GM18951 (cell line): ENCODE data around the gene AUH.

Experiments used
- POLR2A ChIP-seq: IDR thresholded peaks from 4 replicates; pipeline ENCODE4 v1.6.1; 2011; ENCODE audit warnings: mild to moderate bottlenecking; ENCODE audit not compliant: insufficient read length, insufficient read depth; ENCODE audit errors: extremely low read depth
- in situ Hi-C: fragments of 300-500 bp; cut with MboI; formaldehyde crosslinking; loops from one replicate; pipeline ENCODE4 v1.12.0; 2022; ENCODE audit warnings: low sequenced_read_pairs, mixed read lengths, inconsistent platforms; ENCODE audit not compliant: unreplicated experiment

Gene AUH

GRCh38 chr9:91178281-91179236 is 183.2 kb downstream of the AUH start:
- in situ Hi-C loops, result no loop called here
- no peak for TF ChIP-seq POLR2A

- in situ Hi-C loops, result no loop called here
- TF ChIP-seq POLR2A, result no peak
These were observed 183.9 kb downstream of the AUH start for GRCh38 chr9:91177661-91178280.

GRCh38 chr9:91177081-91177480 is 184.6 kb downstream of the AUH start:
- in situ Hi-C loops, result no loop called here

GRCh38 chr9:91176426-91176825 is 185.3 kb downstream of the AUH start:
- in situ Hi-C loops, result no loop called here
- no peak for TF ChIP-seq POLR2A

More at GRCh38 chr9:91177081-91177480, 184.6 kb downstream of the AUH start:
- no peak for TF ChIP-seq POLR2A

GRCh38 chr9:91174772-91175171 is 186.9 kb downstream of the AUH start:
- no peak for TF ChIP-seq POLR2A
- in situ Hi-C loops, result no loop called here

- in situ Hi-C loops, result no loop called here
- no peak for TF ChIP-seq POLR2A
These were observed 189.4 kb downstream of the AUH start for GRCh38 chr9:91172329-91172728.

GRCh38 chr9:91170951-91171350 is 190.8 kb downstream of the AUH start:
- no peak for TF ChIP-seq POLR2A
- in situ Hi-C loops, result no loop called here

GRCh38 chr9:91166796-91167366 is 194.8 kb downstream of the AUH start:
- in situ Hi-C loops, result no loop called here
- TF ChIP-seq POLR2A, result no peak

GRCh38 chr9:91164724-91165520 is 196.8 kb downstream of the AUH start:
- TF ChIP-seq POLR2A, result no peak
- in situ Hi-C loops, result no loop called here
